Measurements from ENCODE around the gene HNRNPM. TPM values are rescaled to one million over a fixed set of nuclear protein-coding genes. Genes with fewer than 3 reads are reported as not detected.
"Not testable (repeated sequence)": the region's sequence is repeated elsewhere in the genome, so short reads cannot be mapped to it uniquely, and the experiment has no call there.

The HNRNPM gene
- total and polyA plus RNA-seq, 3 donors from 2014 or later = 164 to 198 (median 177) TPM

DNA sequence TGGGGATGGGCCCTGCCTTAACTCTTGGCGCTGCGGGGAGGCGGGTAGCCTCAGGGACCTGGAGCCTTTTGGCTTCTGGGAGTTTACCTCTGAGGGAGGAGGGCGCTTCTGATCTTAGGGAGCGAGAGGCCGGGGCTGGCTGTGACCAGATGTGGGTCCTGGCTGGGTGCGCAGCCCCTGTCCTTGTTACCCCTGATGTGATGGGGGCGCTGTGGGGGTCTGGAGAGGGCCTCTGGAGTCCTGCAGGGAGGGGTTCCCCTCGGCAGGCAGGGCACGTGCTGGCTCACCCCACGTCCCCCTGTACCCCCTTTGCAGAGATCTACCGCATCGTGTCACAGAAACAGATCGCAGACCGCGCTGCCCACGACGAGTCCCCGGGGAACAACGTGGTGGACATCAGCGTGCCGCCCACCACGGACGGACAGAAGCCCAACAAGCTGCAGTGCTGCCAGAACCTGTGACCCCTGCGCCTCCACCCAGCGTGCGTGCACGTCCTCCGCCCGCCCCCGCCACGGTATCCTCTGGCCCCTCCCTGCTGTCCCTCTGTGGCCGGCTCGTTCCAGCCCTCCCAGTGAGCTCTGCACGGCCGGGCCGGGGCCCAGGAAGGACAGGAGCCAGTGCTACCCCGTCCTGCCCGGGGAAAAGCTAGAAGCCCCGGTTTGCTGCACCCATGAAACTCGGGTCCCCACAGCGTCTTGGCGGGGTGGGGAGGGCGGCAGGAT lies 41.5 kb upstream of the HNRNPM start:
- 72 to 81% methylated on average over 18 to 44 of the region's 44 CpGs for WGBS, 2 donors
- H3K4me3 ChIP-seq = no peak overlapping the region
- H3K4me1 ChIP-seq = peaks cover 17% of the 10 kb centered on the region
- peak; percentile 44 for DNase-seq
- no peaks in the 10 kb centered on the region for H3K36me3 ChIP-seq (ENCODE audit: low read depth, missing control alignments)
- TF ChIP-seq POLR2A (IDR thresholded peaks at IDR 0.05) = no peak
- TF ChIP-seq, protein P1, sequence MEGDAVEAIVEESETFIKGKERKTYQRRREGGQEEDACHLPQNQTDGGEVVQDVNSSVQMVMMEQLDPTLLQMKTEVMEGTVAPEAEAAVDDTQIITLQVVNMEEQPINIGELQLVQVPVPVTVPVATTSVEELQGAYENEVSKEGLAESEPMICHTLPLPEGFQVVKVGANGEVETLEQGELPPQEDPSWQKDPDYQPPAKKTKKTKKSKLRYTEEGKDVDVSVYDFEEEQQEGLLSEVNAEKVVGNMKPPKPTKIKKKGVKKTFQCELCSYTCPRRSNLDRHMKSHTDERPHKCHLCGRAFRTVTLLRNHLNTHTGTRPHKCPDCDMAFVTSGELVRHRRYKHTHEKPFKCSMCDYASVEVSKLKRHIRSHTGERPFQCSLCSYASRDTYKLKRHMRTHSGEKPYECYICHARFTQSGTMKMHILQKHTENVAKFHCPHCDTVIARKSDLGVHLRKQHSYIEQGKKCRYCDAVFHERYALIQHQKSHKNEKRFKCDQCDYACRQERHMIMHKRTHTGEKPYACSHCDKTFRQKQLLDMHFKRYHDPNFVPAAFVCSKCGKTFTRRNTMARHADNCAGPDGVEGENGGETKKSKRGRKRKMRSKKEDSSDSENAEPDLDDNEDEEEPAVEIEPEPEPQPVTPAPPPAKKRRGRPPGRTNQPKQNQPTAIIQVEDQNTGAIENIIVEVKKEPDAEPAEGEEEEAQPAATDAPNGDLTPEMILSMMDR (IDR thresholded peaks at IDR 0.05) = no peak
- no peaks in the 10 kb centered on the region for H3K9me3 ChIP-seq
- no peaks in the 10 kb centered on the region for H3K27me3 ChIP-seq
- H3K27ac ChIP-seq = peak overlapping the region in 1 of 2 donors; percentile 56
- intact Hi-C loops (cut with DNase I; ENCODE audit: low total_unique reads) = no loop called here

DNA sequence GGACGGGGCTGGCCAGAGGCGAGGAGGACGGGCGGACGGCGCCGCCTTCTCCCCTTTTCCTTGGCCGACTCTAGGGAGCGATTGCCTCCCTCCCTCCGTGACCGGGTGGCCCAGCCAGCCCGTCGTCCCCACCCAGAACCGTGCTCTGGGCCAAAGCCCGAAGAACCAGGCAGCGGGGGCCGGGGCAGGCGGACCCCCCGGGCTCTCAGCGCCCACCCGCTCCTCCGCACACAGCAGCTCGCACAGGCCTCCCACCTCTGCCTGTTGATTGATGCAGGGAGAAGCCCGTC lies 41.0 kb upstream of the HNRNPM start:
- H3K36me3 ChIP-seq (ENCODE audit: low read depth, missing control alignments) = no peaks in the 10 kb centered on the region
- no peak overlapping the region for H3K4me3 ChIP-seq
- no peak for DNase-seq
- H3K27me3 ChIP-seq = no peaks in the 10 kb centered on the region
- peaks cover 14% of the 10 kb centered on the region for H3K4me1 ChIP-seq
- 61 to 80% methylated on average over 23 of the region's 24 CpGs for WGBS, 2 donors
- intact Hi-C loops (cut with DNase I; ENCODE audit: low total_unique reads) = no loop called here
- peak overlapping the region in 1 of 2 donors; percentile 56 for H3K27ac ChIP-seq
- no peaks in the 10 kb centered on the region for H3K9me3 ChIP-seq
- TF ChIP-seq, protein P1 (IDR thresholded peaks at IDR 0.05) = no peak
- TF ChIP-seq POLR2A (IDR thresholded peaks at IDR 0.05) = no peak

- H3K4me1 ChIP-seq = peaks cover 14% of the 10 kb centered on the region
- whole genome bisulfite sequencing, 2 donors = 52 to 56% methylated on average over 10 to 18 of the region's 18 CpGs
- no peaks in the 10 kb centered on the region for H3K36me3 ChIP-seq (ENCODE audit: low read depth, missing control alignments)
- H3K4me3 ChIP-seq = no peak overlapping the region
- DNase-seq = peak; percentile 46
- intact Hi-C loops (cut with DNase I; ENCODE audit: low total_unique reads) = no loop called here
- TF ChIP-seq, protein P1 (IDR thresholded peaks at IDR 0.05) = no peak
- no peak for TF ChIP-seq POLR2A (IDR thresholded peaks at IDR 0.05)
- H3K9me3 ChIP-seq = no peaks in the 10 kb centered on the region
- H3K27ac ChIP-seq = peak overlapping the region; percentile 44 to 56
- H3K27me3 ChIP-seq = no peaks in the 10 kb centered on the region
These were observed 40.2 kb upstream of the HNRNPM start for GRCh38 chr19:8404391-8405151.

DNA sequence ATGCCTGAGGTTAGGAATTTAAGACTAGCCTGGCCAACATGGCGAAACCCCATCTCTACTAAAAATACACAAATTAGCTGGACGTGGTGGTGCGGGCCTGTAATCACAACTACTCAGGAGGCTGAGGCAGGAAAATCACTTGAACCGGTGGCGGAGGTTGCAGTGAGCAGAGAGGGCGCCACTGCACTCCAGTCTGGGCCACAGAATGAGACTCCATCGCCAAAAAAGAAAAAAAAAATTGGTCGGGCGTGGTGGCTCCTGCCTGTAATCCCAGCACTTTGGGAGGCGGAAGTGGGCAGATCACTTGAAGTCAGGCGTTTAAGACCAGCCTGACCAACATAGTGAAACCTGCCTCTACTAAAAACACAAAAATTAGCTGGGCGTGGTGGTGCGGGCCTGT lies 34.1 kb upstream of the HNRNPM start:
- not testable (repeated sequence) for H3K9me3 ChIP-seq; H3K4me1 ChIP-seq; H3K4me3 ChIP-seq; H3K36me3 ChIP-seq (ENCODE audit: low read depth, missing control alignments); H3K27ac ChIP-seq; H3K27me3 ChIP-seq; DNase-seq
- intact Hi-C loops (cut with DNase I; ENCODE audit: low total_unique reads) = loop anchor here (10.0 kb wide), 1 partner anchor 94 kb away; the partner anchor contains the start of gene PRAM1
- WGBS, 2 donors = 57 to 85% methylated on average over 13 of the region's 13 CpGs

- Histone ChIP-seq H3K4me1 (no peaks in the 10 kb centered on the region), H3K9me3 (no peaks in the 10 kb centered on the region), H3K4me3 (peak within 1 kb of the TSS; percentile 69 to 82), H3K36me3 (ENCODE audit: low read depth, missing control alignments) (no peaks in the 10 kb centered on the region), H3K27ac (no peak within 1 kb of the TSS), H3K27me3 (no peaks in the 10 kb centered on the region)
- 6 to 12% methylated on average over 17 to 50 of the region's 89 CpGs for WGBS, 2 donors
- DNase-seq = peak; percentile 97
- intact Hi-C loops (cut with DNase I; ENCODE audit: low total_unique reads) = loop anchor here (10.0 kb wide), 1 partner anchor 92 kb away; the partner anchor contains the start of gene PRAM1
- TF ChIP-seq POLR2A (IDR thresholded peaks at IDR 0.05) = no peak
- TF ChIP-seq, protein P1 (IDR thresholded peaks at IDR 0.05) = peak; percentile 42 to 68 (median 57)
These were observed 31.8 kb upstream of the HNRNPM start, which contains the start of gene MARCHF2 for GRCh38 chr19:8412783-8413628. TSS of gene MARCHF2 (plus strand) at chr19:8413305. CDS start at chr19:8421841, 8,536 bp downstream.

All from testis (tissue), 3 donors.